Coronary artery (tissue), 2 donors: ENCODE measurements around the gene ZBTB4.

Experiments used
- DNase-seq: peaks from one replicate; pipeline ENCODE4 v3.0.0-alpha.2; 2017; ENCODE audit warnings: low spot score
- H3K27ac ChIP-seq, 2 donors: fragments of 200-600 bp; sonication (generic); one replicate each; pipeline ENCODE4 v1.5.1; 2016 to 2019
- H3K4me3 ChIP-seq: fragments of 200-600 bp; sonication (generic); 2 replicates; pipeline ENCODE4 v1.5.1; 2016; ENCODE audit warnings: mild to moderate bottlenecking, moderate library complexity
- TF ChIP-seq, protein P1 (sequence below): fragments of 200-600 bp; sonication (generic); IDR thresholded peaks from one replicate; pipeline ENCODE4 v1.5.1; 2019; ENCODE audit warnings: antibody characterized with exemption

Gene ZBTB4

DNA sequence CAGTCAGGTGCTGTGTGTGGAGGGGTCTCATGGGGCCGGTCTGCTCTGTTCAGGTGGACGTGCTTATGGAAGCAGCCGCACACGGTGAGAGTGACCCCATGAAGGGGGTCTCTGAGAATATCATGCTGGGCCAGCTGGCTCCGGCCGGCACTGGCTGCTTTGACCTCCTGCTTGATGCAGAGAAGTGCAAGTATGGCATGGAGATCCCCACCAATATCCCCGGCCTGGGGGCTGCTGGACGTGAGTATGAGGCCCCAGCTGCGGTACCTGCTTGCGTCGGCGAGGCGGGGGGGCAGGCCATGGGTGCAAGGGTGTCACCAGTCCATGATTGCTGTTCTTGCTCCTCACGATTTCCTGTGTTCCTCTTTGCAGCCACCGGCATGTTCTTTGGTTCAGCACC is 32.7 kb upstream of the ZBTB4 start:
- TF ChIP-seq, protein P1, sequence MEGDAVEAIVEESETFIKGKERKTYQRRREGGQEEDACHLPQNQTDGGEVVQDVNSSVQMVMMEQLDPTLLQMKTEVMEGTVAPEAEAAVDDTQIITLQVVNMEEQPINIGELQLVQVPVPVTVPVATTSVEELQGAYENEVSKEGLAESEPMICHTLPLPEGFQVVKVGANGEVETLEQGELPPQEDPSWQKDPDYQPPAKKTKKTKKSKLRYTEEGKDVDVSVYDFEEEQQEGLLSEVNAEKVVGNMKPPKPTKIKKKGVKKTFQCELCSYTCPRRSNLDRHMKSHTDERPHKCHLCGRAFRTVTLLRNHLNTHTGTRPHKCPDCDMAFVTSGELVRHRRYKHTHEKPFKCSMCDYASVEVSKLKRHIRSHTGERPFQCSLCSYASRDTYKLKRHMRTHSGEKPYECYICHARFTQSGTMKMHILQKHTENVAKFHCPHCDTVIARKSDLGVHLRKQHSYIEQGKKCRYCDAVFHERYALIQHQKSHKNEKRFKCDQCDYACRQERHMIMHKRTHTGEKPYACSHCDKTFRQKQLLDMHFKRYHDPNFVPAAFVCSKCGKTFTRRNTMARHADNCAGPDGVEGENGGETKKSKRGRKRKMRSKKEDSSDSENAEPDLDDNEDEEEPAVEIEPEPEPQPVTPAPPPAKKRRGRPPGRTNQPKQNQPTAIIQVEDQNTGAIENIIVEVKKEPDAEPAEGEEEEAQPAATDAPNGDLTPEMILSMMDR, result no peak
- Histone ChIP-seq H3K27ac (no peak overlapping the region), H3K4me3 (no peak overlapping the region)
- DNase-seq, result no peak

DNA sequence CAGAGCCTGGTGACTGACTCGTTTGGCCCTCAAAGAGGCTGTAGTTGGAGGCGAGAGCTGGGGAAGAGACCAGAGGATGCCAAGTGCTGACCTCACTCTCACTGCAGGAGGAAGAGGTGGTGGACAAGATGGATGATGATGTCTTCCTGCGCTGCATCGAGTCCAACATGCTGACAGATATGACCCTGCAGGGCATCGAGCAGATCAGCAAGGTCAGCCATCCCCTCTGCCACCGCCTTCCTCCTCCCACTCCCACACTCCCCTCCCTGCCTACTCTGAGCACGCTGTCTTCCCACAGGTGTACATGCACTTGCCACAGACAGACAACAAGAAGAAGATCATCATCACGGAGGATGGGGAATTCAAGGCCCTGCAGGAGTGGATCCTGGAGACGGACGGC is 31.7 kb upstream of the ZBTB4 start:
- TF ChIP-seq, protein P1, result no peak
- no peak overlapping the region for H3K27ac ChIP-seq
- no peak overlapping the region for H3K4me3 ChIP-seq
- no peak for DNase-seq

DNA sequence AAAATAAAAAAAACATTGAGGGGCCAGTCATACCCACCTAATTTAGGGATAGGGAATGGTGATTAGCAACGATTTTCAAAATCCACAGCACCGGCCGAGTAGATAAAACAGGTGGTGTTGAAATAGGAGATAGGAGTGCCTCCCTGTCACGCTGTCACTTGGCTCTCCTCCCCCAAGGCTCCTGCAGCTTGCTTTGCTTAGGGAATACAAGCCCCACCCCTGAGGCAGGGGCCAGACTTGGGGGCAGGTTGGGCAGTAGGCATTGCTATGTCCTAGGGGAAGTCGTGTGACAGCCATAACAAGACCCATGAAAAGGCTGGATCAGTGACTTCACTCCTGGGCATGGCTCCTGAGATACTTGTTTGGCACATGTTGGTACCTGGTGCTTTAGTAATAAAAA is 30.5 kb upstream of the ZBTB4 start:
- no peak overlapping the region for H3K4me3 ChIP-seq
- TF ChIP-seq, protein P1, result no peak
- no peak for DNase-seq
- no peak overlapping the region for H3K27ac ChIP-seq

DNA sequence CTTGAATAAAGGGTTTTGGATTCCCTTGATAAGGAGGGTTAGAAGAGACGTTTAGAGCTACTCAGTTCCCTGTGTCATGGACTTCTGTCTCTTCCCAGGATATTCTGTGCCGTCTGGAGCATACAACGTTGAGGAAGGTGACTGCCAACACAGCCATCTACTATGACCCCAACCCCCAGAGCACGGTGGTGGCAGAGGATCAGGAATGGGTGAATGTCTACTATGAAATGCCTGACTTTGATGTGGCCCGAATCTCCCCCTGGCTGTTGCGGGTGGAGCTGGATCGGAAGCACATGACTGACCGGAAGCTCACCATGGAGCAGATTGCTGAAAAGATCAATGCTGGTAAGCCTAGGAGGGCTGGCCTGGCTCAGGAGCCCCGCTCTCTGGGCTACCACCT is 29.4 kb upstream of the ZBTB4 start:
- DNase-seq, result no peak
- no peak overlapping the region for H3K27ac ChIP-seq
- no peak overlapping the region for H3K4me3 ChIP-seq
- TF ChIP-seq, protein P1, result no peak

DNA sequence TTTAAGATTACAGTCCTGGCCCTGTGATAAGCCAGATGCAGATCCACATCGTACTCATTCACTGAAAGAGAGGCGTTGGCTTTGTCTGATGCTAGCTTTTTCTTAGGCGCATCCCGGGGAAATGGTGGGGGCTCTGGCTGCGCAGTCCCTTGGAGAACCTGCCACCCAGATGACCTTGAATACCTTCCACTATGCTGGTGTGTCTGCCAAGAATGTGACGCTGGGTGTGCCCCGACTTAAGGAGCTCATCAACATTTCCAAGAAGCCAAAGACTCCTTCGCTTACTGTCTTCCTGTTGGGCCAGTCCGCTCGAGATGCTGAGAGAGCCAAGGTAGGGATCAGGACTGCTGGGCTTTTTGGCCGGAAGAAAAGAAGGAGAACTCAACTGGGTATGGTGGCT is 28.7 kb upstream of the ZBTB4 start:
- no peak overlapping the region for H3K27ac ChIP-seq
- TF ChIP-seq, protein P1, result no peak
- no peak overlapping the region for H3K4me3 ChIP-seq
- DNase-seq, result no peak

DNA sequence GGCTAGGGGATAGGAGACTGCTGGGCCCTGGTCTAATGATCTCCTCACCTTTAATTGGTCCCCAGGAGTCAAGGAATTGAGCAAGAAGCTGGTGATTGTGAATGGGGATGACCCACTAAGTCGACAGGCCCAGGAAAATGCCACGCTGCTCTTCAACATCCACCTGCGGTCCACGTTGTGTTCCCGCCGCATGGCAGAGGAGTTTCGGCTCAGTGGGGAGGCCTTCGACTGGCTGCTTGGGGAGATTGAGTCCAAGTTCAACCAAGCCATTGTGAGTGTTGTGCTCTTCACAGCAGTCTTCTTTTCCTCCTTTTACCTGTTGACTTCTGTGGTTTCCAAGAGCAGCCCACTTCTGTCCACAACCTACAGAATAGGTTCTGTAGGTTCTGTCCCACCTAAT is 24.1 kb upstream of the ZBTB4 start:
- Histone ChIP-seq H3K4me3 (no peak overlapping the region), H3K27ac (no peak overlapping the region)
- no peak for DNase-seq
- TF ChIP-seq, protein P1, result no peak

DNA sequence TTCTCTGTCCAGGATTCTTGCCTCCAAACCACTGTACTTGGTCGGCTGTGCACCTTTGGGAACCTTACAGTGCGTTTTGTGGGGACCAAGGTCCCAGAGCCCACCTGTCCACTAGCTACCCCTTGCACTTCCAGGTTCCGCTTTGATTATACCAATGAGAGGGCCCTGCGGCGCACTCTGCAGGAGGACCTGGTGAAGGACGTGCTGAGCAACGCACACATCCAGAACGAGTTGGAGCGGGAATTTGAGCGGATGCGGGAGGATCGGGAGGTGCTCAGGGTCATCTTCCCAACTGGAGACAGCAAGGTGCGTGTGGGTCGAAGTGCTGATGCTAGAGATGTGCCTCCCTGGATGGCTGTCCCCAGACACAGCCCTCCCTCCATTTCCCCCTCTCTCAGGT is 23.6 kb upstream of the ZBTB4 start:
- Histone ChIP-seq H3K27ac (no peak overlapping the region), H3K4me3 (no peak overlapping the region)
- TF ChIP-seq, protein P1, result no peak
- no peak for DNase-seq
